Erythroblast (primary cell): ENCODE results near the gene NFKBIE.
"Not testable (repeated sequence)": the region's sequence is repeated elsewhere in the genome, so short reads cannot be mapped to it uniquely, and the experiment has no call there.

ENCODE experiments used
- DNase-seq, 2 experiments: peaks; one replicate each; lab custom pipeline; 2025; lab: John Stamatoyannopoulos, UW
- GATA1 ChIP-seq: IDR thresholded peaks from 2 replicates; pipeline ENCODE4 v1.6.1; 2011; ENCODE audit warnings: low read depth, mild to moderate bottlenecking, control low read depth, low read length, moderate library complexity
- POLR2A ChIP-seq: IDR thresholded peaks from 2 replicates; pipeline ENCODE4 v1.6.1; 2011; ENCODE audit warnings: mild to moderate bottlenecking, low read length

NFKBIE gene

DNA sequence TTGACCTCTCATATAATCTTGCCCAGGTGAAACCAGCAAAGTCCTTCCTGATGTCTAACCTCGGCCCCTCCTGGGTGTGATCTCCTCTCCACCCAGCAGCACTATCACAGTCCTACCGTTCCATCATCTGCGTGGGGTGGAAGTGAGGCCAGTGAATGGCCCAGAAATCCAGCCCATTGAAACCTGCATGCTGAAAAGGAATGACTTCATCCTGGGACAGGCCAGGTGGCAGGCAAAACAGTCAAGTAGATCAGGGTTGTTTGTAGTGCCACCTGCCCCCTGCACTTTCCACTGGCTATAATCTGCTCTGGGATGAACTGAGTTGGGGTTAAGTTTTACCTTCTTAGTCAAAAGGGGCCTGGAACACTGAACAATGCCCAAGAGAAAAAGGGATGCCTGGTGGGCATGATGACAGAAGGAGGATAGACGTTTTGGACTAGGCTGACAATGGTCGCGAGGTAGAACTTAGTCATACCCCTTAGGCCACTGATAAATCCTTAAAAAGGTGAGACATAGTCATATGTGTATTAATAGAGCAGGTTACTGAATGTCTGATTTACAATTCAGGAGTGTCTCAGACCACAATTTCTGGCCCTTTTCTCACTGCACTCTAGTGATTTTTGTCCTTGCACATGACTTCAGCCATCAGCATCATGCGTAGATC lies 26.5 kb downstream of the NFKBIE start:
- no peak for DNase-seq
- TF ChIP-seq GATA1: no peak
- TF ChIP-seq POLR2A: no peak

DNA sequence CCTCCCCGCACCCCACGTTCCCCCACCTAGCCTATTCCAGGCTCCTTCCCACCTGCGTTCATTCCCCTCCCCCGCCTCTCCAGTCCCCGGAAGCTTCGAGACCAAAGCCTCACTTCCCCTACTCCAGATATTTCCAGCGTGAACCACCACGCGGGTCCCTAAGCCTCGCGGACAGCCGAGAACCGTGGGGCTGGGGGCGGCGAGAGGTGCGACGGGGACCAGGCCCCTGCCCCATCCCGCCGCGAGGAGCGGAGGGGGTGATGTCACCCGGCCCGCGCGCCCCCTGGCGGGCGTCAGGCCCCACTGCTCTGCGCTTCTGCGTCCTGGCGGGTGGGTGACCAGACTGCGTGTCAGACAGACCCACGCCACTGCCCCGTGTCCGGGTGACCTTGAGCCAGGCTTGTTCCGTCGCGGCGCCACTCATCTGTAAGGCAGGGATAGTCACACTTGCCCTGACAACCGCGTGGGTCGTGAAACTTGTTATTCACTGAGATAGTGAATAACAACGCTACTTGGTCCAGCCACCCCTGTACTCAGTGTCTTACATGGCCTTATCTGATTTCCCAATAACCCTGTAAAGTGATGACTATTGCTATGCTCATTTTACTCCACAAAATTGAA lies 27.4 kb downstream of the NFKBIE start:
- TF ChIP-seq GATA1 (no peak), POLR2A (peak; percentile 59)
- peak; percentile 82 to 91 for DNase-seq

DNA sequence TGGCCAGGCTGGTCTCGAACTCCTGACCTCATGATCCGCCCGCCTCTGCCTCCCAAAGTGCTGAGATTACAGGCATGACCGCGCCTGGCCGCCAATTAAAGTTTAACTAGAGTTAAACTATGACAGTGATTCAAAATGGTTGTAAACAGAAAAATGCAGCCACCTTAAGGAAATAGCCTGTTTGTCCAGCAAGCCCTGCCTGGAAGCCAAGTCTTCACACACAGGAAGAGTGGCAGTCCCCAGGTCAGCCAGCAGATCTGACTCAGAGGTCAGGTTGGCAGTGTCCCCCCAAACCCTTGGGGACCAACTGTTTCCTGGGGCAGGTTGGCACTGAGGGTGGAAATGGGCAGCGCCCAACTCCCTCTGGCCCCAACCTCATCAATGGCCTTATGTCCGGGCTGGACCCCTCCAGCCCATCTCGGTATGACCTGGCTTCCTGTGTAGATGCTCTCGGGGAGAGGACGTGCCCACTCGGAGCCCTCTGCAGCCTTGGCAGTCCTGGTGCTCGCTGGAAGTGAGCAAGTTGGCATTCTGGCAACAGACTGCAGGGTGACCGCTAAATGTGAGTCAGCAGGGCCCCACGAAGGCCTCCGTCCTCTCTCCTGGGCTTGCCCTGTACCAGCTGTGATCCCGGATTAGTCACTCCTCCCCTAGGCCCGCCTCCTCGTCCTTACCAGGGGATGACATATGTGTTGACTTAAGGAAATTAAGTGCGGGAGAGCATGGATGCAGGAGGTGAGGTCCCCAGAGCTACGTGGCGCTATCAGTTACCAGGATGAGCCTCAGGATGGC lies 28.1 kb downstream of the NFKBIE start:
- TF ChIP-seq GATA1 (no peak), POLR2A (peak; percentile 70)
- DNase-seq: peak; percentile 92 to 94

DNA sequence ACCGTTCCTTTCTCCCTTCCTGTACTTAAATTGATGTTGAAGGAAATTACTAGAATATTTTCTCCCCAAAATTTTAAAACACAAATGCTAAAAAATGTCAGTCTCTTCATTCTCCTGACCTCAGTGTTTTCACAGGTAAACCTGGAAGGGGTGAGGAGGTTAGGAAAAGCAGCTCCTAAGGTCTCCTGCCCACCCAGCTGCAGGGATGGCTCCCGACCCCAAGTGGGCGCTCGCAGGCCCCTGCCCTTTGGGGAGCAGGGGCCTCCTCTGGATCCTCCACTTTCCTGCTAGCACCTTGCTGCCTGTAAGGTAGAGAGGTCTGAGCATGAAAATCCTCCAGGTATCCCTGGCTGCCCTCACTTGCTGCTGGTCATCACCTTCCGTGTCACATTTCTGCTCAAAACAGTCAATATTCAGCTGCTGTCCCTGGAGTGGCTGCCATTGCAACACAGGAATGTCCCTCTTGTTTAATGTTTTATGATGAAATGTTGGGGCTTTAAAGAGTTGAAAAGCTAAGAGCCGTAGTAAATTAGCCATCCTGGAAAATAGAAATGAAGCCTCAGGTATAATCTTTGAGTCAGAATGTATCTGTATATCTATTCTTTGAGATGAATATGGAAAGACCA lies 29.3 kb downstream of the NFKBIE start:
- no peak for TF ChIP-seq GATA1
- TF ChIP-seq POLR2A: no peak
- no peak for DNase-seq

DNA sequence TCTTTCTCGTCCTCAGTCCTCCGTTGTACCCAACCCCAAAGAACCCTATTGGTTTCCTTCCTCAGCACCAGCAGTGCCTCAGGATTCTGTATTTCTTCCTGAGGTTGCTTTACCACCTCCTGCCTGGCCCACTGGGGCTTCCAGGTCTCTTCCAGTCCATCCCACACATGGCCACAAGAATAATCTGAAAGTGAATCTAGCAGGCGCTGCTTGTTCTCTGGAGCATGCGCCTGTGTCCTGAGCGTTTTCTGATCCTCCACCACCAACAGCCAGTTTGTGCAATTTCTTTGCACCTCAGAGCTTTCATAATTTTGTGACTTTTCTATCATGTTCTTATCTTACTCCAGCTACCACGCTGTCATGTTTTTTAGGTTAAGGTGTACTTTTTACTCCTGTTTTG lies 30.1 kb downstream of the NFKBIE start:
- no peak for DNase-seq
- TF ChIP-seq GATA1 (no peak), POLR2A (peak; percentile 20)

DNA sequence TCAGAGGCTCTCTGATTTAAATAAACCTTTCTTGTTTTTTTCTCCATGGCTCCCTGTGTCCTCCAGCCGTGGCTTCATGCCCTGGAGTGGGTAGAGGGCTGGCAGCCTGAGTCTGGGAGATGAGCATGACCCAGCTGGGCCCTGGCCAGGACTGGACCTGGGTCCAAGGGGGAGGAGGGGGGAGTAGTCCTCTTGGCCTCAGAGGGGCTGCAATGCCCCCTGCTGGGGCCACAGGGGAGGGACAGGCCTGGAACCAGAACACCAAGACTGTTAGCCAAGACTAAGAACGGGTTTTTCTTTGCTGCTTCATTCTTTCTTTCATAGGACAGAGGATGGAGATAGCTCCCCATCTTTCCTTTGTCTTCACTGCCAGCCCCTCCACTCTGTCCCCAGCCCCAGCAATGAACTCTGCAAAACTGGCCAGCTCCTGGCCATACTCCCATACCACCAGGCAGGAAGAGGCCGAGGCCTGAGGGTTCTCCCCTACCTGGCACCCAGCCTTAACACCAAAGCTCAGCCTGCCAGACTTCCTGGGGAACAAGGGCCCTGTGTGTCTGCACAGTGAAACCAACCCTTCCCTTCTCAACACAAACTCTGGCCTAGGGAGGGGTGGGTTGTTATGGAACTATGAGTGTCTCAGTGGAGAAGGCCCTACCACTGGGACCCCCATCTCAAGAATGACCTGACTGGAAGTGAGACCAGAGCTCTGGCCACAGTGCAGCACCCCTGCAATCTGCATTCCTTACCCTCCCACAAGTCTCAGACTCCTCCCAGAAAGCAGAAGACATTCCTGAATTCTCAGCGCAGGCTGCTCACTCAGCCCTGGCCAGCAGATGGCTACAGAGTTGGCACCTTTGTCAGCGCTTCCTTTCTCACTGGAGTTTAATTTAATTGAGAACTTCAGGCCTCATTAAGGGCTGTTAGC lies 31.0 kb downstream of the NFKBIE start:
- no peak for TF ChIP-seq POLR2A
- DNase-seq: peak; percentile 73 to 77

DNA sequence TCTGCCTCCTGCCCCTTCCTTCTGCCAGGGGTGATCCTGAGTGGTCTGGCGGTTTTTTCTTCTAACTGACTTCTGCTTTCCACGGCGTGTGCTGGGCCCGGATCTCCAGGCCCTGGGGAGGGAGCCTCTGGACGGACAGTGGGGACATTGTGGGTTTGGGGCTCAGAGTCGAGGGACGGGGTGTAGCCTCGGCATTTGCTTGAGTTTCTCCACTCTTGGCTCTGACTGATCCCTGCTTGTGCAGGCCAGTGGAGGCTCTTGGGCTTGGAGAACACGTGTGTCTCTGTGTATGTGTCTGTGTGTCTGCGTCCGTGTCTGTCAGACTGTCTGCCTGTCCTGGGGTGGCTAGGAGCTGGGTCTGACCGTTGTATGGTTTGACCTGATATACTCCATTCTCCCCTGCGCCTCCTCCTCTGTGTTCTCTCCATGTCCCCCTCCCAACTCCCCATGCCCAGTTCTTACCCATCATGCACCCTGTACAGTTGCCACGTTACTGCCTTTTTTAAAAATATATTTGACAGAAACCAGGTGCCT lies 31.7 kb downstream of the NFKBIE start:
- TF ChIP-seq GATA1 (no peak), POLR2A (no peak)
- no peak for DNase-seq

DNA sequence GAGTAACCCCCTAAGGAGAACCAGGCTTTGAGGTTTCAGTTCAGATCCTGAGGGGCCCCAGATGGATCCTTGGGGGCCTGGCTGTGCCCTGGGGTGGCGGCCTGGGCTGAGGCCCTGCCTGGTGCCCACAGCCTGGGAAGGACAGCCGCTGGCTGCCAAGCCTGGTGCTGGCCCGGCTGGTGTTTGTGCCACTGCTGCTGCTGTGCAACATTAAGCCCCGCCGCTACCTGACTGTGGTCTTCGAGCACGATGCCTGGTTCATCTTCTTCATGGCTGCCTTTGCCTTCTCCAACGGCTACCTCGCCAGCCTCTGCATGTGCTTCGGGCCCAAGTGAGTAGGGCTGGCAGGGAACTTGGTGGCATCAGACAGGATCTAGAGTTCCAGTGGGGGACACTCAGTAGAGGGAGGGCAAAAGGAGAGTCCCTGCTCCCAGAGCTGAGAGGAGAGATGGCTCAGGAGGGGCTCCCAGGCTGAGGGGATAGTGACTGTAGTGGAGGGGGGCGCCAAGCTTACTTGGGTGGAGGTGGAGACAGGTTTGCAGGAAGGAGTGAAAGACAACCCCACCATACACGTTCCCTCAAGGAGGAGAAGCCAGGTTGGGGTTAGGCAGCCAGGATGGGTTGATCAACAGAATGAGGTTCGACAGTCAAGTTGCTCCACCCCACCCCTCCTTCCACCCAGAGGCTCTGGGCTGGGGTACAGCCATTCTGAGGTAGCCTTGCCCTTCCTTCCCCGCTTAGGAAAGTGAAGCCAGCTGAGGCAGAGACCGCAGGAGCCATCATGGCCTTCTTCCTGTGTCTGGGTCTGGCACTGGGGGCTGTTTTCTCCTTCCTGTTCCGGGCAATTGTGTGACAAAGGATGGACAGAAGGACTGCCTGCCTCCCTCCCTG lies 32.4 kb downstream of the NFKBIE start:
- DNase-seq: no peak
- TF ChIP-seq GATA1 (no peak), POLR2A (no peak)

DNA sequence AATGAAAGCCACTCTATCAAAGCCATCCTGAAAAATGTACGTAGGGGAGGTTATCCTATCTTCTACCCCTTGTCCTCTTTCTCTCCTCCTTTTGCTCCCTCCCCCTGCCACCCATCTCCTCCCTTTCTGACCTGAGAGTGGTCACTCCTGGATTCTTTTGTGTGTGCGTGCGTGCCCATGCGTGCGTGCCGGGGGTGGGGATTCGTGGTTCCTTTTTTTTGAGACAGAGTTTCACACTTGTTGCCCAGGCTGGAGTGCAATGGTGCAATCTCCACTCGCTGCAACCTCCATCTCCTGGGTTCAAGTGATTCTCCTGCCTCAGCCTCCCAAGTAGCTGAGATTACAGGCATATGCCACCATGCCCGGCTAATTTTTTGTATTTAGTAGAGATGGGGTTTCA lies 33.9 kb downstream of the NFKBIE start:
- not testable (repeated sequence) for DNase-seq

DNA sequence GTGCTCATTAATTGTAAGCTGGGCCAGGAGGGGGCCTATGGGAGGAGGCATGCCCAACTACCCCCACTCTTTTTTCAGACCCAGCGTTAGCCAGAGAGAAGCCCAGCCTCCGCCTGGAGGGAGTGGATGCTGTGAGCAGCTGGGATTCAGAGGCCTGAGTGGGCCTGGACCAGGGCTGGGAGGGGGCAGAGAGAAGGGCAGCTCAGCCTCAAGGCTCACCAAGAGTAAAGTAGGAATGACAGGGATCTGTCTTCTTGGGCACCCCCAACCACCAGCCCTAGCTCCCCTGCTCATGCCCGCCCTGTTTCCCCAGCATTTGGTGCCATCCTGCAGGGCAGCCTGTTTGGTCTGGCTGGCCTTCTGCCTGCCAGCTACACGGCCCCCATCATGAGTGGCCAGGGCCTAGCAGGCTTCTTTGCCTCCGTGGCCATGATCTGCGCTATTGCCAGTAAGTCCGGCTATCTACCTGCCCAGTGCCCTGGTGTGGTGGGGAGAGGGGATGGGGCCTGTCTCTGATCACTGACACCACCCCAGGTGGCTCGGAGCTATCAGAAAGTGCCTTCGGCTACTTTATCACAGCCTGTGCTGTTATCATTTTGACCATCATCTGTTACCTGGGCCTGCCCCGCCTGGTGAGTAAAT lies 35.2 kb downstream of the NFKBIE start:
- DNase-seq: no peak
- TF ChIP-seq POLR2A (no peak), GATA1 (no peak)

DNA sequence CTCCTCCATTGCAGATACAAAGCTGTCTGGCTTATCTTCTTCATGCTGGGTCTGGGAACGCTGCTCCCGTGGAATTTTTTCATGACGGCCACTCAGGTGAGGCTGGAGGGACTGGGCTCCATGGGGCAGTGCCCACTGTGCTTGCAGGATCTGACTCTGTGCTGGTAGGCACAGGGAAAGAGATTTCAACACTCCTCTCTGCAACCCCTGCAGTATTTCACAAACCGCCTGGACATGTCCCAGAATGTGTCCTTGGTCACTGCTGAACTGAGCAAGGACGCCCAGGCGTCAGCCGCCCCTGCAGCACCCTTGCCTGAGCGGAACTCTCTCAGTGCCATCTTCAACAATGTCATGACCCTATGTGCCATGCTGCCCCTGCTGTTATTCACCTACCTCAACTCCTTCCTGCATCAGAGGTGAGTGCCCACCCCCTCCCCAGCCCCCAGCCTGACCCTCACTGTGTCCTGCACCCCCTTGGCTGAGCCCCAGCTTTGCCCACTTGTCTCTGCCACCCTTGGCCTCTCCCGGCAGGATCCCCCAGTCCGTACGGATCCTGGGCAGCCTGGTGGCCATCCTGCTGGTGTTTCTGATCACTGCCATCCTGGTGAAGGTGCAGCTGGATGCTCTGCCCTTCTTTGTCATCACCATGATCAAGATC lies 35.8 kb downstream of the NFKBIE start:
- no peak for DNase-seq
- TF ChIP-seq GATA1 (no peak), POLR2A (no peak)

DNA sequence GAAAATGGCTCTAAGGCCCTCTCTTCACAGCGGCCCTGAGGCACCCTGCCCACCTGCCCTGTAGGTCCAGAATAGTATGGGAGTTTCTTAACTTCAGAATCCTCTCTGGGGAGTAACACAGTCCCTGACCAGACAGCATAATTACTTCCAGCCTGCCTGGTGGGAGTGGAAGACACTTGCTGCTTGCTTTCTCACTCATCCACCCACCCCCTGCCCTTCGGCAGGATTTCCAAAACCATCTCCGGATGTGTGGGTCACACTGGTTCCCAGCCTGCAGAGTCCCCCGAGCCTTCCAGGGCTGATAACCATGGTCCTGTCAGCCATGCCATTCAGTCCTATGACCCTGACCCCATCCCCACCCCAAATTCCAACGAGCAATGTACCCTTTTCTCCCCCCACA lies 36.5 kb downstream of the NFKBIE start:
- no peak for DNase-seq
- TF ChIP-seq GATA1 (no peak), POLR2A (no peak)
